ENCODE data around the gene IGFBP2. TPM values are rescaled to one million over a fixed set of nuclear protein-coding genes. Genes with fewer than 3 reads are reported as not detected.
"Not testable (repeated sequence)": the region's sequence is repeated elsewhere in the genome, so short reads cannot be mapped to it uniquely, and the experiment has no call there.

IGFBP2 gene
- 100 to 1,000 TPM; 211 to 296 (median 233) TPM for polyA plus RNA-seq (ENCODE audit: insufficient read length in 4 of 4)

DNA sequence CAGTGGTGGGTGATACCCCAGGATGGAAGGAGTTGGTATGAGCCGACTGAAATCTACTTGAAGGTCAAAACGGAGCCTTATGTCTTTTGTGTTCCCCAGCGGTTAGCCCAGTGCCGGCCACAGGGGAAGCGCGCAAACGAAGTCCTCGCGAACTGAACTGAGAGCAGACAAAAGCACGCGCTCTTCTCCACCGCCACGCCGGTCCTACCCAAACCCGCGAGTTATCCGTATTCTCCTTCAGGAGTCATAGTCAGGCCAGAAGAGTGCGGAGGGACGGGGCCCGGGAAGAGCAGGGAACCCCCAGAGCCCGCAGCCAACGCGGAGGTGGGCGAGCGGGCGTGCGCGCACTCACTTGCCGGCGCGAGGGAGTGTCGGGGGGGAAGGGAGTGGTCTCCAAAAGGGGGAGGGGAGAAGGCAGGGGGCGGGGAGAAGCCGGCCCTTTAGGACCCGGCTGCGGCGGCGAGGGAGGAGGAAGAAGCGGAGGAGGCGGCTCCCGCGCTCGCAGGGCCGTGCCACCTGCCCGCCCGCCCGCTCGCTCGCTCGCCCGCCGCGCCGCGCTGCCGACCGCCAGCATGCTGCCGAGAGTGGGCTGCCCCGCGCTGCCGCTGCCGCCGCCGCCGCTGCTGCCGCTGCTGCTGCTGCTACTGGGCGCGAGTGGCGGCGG is at the start of gene IGFBP2:
Gene IGFBP2, plus strand, starts transcription at position 469 of the 664 bp plus-strand sequence. Its CDS starts 104 bp downstream, at position 573.
- DNase-seq (ENCODE audit: low read depth in 4 of 4, low spot score in 3 of 4) = no peak

GRCh38 chr2:216583606-216584005 is 49.6 kb upstream of the IGFBP2 start:
- no peak for DNase-seq (ENCODE audit: low read depth in 4 of 4, low spot score in 3 of 4)

GRCh38 chr2:216584112-216584511 is 49.1 kb upstream of the IGFBP2 start:
- no peak for DNase-seq (ENCODE audit: low read depth in 4 of 4, low spot score in 3 of 4)

GRCh38 chr2:216585441-216585840 is 47.8 kb upstream of the IGFBP2 start:
- no peak for DNase-seq (ENCODE audit: low read depth in 4 of 4, low spot score in 3 of 4)

- no peak for DNase-seq (ENCODE audit: low read depth in 4 of 4, low spot score in 3 of 4)
Observed at GRCh38 chr2:216588861-216589710, 44.1 kb upstream of the IGFBP2 start.

GRCh38 chr2:216589791-216590190 is 43.4 kb upstream of the IGFBP2 start:
- DNase-seq (ENCODE audit: low read depth in 4 of 4, low spot score in 3 of 4) = no peak

DNA sequence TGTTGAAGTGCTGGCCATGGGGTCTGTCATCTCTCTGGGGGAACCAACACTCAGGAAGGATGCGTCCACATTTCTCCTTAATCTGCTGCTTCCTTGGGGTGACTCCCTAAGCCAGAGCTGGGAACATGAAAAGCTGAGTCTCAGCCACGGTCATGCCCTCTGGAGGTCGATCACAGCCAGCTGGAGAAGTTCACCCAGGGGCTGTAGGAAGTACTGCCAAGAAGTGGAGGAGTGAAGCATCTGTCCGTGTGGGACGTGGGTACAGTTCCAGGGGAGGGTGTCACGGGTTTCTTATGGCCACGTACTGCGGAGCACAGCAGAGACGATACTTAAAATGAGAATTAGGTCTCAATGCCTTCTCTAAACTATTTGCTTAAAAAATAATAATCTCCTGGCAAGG is 42.4 kb upstream of the IGFBP2 start:
- no peak for DNase-seq (ENCODE audit: low read depth in 4 of 4, low spot score in 3 of 4)

- DNase-seq (ENCODE audit: low read depth in 4 of 4, low spot score in 3 of 4) = no peak
Observed at GRCh38 chr2:216591480-216591879, 41.7 kb upstream of the IGFBP2 start.

DNA sequence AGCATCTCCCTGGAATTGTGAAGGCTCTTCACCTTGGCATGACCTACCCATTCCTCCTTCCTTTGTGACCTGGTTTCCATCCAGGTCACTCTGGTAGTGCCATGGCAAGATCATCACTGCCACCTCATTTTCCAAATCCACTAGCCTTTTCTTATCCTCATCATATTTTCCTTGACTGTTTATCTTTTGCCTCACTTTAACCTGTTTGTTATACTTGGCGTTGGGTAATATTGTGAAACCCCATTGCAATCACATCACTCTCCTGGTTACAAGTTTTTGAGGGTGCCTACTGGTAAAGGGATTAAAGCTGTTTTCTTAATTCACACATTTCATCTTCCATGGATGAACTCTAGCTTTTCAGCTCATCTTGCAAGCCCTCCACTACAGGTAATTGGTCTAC is 39.1 kb upstream of the IGFBP2 start:
- no peak for DNase-seq (ENCODE audit: low read depth in 4 of 4, low spot score in 3 of 4)

- no peak for DNase-seq (ENCODE audit: low read depth in 4 of 4, low spot score in 3 of 4)
Observed at GRCh38 chr2:216596236-216596979, 36.8 kb upstream of the IGFBP2 start.

GRCh38 chr2:216596980-216597509 is 36.2 kb upstream of the IGFBP2 start:
- DNase-seq (ENCODE audit: low read depth in 4 of 4, low spot score in 3 of 4) = no peak

- DNase-seq (ENCODE audit: low read depth in 4 of 4, low spot score in 3 of 4) = not testable (repeated sequence)
Observed at GRCh38 chr2:216597825-216598224, 35.4 kb upstream of the IGFBP2 start.

DNA sequence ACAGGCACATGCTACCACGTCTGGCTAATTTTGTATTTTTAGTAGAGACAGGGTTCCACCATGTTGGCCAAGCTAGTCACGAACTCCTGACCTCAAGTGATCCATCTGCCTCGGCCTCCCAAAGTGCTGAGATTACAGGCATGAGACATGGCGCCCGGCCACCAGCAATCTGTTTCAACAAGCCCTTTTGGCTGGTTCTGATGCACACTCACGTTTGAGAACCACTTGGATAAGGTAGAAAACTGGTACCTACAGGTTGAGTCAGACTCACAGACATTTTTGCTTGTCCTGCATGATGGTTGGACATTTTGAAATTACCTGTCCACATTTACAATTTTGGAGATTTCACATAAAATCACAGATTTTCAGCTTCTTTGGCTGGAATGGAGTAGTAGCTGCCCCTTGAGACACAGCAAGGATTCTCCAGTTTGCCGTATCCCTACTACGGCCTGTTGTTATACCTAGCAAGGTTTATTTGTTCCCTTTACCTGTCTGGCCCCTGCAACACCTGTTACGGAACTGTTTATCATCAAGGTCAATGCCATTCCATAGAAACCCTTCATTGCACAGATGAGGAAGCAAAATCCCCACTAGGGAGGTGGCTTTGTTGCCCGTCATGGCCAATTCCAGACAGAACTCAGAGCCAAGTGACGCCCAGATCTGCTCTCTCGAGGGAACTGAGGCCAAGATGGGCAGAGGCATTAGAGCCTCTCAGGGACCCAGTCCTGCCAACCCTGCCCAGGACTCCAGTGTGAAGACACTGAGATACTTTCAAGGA is 31.4 kb upstream of the IGFBP2 start:
- no peak for DNase-seq (ENCODE audit: low read depth in 4 of 4, low spot score in 3 of 4)

GRCh38 chr2:216603010-216603883 is 30.0 kb upstream of the IGFBP2 start:
- no peak for DNase-seq (ENCODE audit: low read depth in 4 of 4, low spot score in 3 of 4)

DNA sequence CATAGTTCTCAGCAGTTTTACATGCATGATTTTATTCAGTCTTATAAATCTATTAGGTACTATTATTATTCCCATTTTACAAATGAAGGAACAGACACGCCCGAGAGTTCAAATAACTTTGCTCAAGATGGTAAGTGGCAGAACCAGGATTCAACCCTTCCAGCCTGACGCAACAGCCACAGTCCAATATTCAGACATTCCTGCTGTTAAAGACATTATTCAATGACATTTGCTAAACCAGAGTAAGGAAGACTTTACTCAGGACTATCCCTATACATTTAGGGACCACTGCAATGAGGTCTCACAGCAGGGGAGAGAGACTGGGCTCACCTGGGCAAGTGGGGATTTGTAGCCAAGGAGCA is 29.4 kb upstream of the IGFBP2 start:
- DNase-seq (ENCODE audit: low read depth in 4 of 4, low spot score in 3 of 4) = no peak

DNA sequence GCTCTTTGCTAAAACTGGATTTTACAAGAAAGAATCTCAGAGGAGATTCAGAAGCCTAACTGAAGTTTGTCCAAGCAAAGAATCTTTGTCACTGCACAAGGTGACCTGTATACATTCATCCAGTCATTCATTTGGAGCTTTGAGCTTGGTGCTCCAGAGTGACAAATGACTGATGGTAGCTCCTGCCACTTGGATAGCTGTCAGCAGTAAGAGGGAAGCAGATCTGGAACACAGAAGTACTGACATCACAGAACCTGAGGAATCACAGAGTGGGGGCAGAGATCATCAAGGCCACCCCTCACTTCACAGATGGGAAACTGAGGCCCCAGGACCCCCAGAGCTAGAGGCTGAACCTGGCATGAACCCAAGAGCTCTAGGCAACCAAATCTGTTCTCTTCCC is 28.8 kb upstream of the IGFBP2 start:
- DNase-seq (ENCODE audit: low read depth in 4 of 4, low spot score in 3 of 4) = no peak

DNA sequence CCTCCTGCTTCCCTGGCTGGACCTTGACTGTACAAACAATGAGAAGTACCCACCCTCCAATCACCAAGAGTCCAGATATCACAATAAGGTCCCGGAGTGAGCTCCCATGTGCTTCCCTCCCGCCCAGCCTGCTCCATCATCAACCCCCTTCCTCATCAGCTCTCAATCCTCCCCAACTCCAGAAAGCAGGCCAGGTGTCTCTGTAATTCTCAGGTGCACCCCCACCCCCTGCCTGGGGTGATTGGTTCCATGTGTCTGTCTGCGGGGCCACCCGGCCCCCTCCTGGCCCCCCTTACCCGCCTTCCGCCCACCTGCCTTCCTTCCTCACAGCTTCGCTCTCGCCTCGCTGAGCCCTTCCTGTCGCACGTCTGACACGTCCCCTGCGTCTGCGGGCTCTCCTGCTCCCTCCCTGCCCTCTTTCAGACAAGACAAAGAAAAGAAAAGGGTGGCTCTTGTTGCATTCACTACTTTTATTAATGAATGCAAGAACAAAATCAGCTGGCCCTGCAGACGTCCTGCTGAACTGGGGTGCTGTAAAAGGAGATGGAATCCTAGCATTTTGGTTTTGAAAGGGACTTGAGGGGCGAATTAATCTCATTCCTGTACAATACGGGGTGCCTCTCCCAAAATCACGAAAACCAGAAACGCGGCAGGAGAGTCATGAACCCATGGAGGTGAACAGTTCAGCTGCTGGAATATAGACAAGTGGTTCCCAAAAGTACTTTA is 26.5 kb upstream of the IGFBP2 start:
- no peak for DNase-seq (ENCODE audit: low read depth in 4 of 4, low spot score in 3 of 4)

DNA sequence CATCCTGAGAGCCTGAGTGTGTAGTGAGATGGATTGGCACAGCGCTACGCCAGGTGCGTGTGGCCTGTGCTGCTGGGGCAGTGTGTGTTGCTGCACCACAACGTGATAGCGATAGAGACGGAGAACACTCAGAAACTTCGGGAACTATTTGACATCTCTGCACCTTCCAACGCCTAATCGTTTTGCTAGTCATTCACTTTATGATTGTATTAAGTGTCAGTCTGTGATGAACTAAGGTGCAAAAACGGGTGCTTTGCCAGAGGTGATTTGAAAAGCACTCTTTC is 26.0 kb upstream of the IGFBP2 start:
- DNase-seq (ENCODE audit: low read depth in 4 of 4, low spot score in 3 of 4) = no peak

GRCh38 chr2:216608525-216608924 is 24.7 kb upstream of the IGFBP2 start:
- no peak for DNase-seq (ENCODE audit: low read depth in 4 of 4, low spot score in 3 of 4)

Measured in right renal pelvis (tissue), 4 donors.